ENCODE results near the gene HEATR5B.

DNA sequence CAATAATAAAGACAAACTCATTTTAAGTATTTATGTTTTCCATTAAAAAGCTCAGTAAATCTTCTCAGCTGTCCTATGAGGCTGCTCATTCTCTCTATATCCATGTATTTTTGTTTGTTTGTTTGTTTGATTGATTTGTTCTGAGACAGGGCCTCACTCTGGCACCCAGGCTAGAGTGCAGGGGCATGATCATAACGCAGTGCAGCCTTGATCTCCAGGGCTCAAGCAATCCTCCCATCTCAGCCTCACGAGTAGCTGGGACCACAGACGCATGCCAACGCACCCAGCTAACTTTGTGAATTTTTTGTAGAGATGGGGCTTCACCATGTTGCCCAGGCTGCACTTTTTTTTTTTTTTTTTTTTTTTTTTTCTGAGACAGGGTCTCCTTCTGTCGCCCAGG lies 123.4 kb downstream of the HEATR5B start:
- TF ChIP-seq, protein P1, sequence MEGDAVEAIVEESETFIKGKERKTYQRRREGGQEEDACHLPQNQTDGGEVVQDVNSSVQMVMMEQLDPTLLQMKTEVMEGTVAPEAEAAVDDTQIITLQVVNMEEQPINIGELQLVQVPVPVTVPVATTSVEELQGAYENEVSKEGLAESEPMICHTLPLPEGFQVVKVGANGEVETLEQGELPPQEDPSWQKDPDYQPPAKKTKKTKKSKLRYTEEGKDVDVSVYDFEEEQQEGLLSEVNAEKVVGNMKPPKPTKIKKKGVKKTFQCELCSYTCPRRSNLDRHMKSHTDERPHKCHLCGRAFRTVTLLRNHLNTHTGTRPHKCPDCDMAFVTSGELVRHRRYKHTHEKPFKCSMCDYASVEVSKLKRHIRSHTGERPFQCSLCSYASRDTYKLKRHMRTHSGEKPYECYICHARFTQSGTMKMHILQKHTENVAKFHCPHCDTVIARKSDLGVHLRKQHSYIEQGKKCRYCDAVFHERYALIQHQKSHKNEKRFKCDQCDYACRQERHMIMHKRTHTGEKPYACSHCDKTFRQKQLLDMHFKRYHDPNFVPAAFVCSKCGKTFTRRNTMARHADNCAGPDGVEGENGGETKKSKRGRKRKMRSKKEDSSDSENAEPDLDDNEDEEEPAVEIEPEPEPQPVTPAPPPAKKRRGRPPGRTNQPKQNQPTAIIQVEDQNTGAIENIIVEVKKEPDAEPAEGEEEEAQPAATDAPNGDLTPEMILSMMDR (IDR thresholded peaks at IDR 0.05; ENCODE audit: insufficient read depth, low read length, poor library complexity, severe bottlenecking) = no peak
- TF ChIP-seq EZH2phosphoT487 (conservative IDR thresholded peaks at IDR 0.05; ENCODE audit: low read length) = no peak
